Adipose tissue (tissue), 3 donors: ENCODE data around the gene KRTAP5-6. TPM values are rescaled to one million over a fixed set of nuclear protein-coding genes. Genes with fewer than 3 reads are reported as not detected.

Experiments
- H3K27ac ChIP-seq: one replicate; pipeline ENCODE4 v1.5.1; 2013; ENCODE audit warnings: low read depth, low read length
- WGBS, 3 donors: extraction: QIAGEN DNeasy Blood & Tissue Kit; methylation state at CpG; one replicate each; pipeline ENCODE4 v1.1.7; 2013; 5-methylcytosine and 5-hydroxymethylcytosine counted together
- polyA plus RNA-seq, 3 donors: library from polyadenylated mRNA; stranded (reverse); fragments of 200-250 nt; gene quantifications; one replicate each; pipeline ENCODE4 v1.2.3, GENCODE V29; 2013
- donor health status: healthy with polysubstance abuse.
- donor health status: Bipolar disorder and iron deficiency.
- donor health status: healthy.

The KRTAP5-6 gene
- polyA plus RNA-seq, 3 donors, result not detected

- H3K27ac ChIP-seq, result no peak overlapping the region
- WGBS, 3 donors, result 9 to 18% (median 16%) methylated on average over 34 to 37 of the region's 37 CpGs
Measured at GRCh38 chr11:1693327-1694063, 3.5 kb upstream of the KRTAP5-6 start.

- H3K27ac ChIP-seq, result no peak overlapping the region
- WGBS, 3 donors, result 41 to 47% (median 44%) methylated on average over 45 of the region's 45 CpGs
Measured at GRCh38 chr11:1694064-1694845, 2.7 kb upstream of the KRTAP5-6 start.

- no peak overlapping the region for H3K27ac ChIP-seq
- 88 to 95% (median 93%) methylated on average over 15 of the region's 15 CpGs for WGBS, 3 donors
Measured at GRCh38 chr11:1694846-1695547, 2.0 kb upstream of the KRTAP5-6 start.

- 94 to 100% (median 97%) methylated on average over 3 of the region's 3 CpGs for WGBS, 3 donors
- H3K27ac ChIP-seq, result no peak overlapping the region
Measured at GRCh38 chr11:1695548-1696108, 1.4 kb upstream of the KRTAP5-6 start.

GRCh38 chr11:1699771-1700170, 2.8 kb downstream of the KRTAP5-6 start:
- no peak overlapping the region for H3K27ac ChIP-seq
- 84 to 88% (median 84%) methylated on average over 5 of the region's 5 CpGs for WGBS, 3 donors

- H3K27ac ChIP-seq, result no peak overlapping the region
- WGBS, 3 donors, result 67 to 79% (median 69%) methylated on average over 10 of the region's 10 CpGs
Measured at GRCh38 chr11:1701091-1701807, 4.3 kb downstream of the KRTAP5-6 start.

GRCh38 chr11:1702506-1702905, 5.5 kb downstream of the KRTAP5-6 start:
- WGBS, 3 donors, result 88 to 95% (median 93%) methylated on average over 10 of the region's 10 CpGs
- no peak overlapping the region for H3K27ac ChIP-seq

GRCh38 chr11:1703146-1703545, 6.2 kb downstream of the KRTAP5-6 start:
- WGBS, 3 donors, result 82 to 89% (median 88%) methylated on average over 6 of the region's 6 CpGs
- H3K27ac ChIP-seq, result no peak overlapping the region

GRCh38 chr11:1705126-1706052, 8.4 kb downstream of the KRTAP5-6 start:
- 65 to 78% (median 72%) methylated on average over 15 of the region's 15 CpGs for WGBS, 3 donors
- H3K27ac ChIP-seq, result no peak overlapping the region

GRCh38 chr11:1706634-1707400, 9.8 kb downstream of the KRTAP5-6 start:
- H3K27ac ChIP-seq, result no peak overlapping the region
- WGBS, 3 donors, result 74 to 84% (median 80%) methylated on average over 17 of the region's 17 CpGs

GRCh38 chr11:1707751-1708150, 10.8 kb downstream of the KRTAP5-6 start:
- no peak overlapping the region for H3K27ac ChIP-seq
- WGBS, 3 donors, result 27 to 42% (median 41%) methylated on average over 4 of the region's 4 CpGs

- WGBS, 3 donors, result 81 to 92% (median 87%) methylated on average over 10 of the region's 10 CpGs
- no peak overlapping the region for H3K27ac ChIP-seq
Measured at GRCh38 chr11:1708716-1709115, 11.7 kb downstream of the KRTAP5-6 start.

- WGBS, 3 donors, result 78 to 87% (median 81%) methylated on average over 24 of the region's 24 CpGs
- H3K27ac ChIP-seq, result no peak overlapping the region
Measured at GRCh38 chr11:1714908-1715885, 18.2 kb downstream of the KRTAP5-6 start.

GRCh38 chr11:1717745-1718144, 20.8 kb downstream of the KRTAP5-6 start:
- 70 to 89% (median 72%) methylated on average over 8 of the region's 8 CpGs for WGBS, 3 donors
- H3K27ac ChIP-seq, result no peak overlapping the region

GRCh38 chr11:1718326-1718725, 21.3 kb downstream of the KRTAP5-6 start:
- H3K27ac ChIP-seq, result no peak overlapping the region
- 93 to 94% (median 94%) methylated on average over 15 of the region's 15 CpGs for WGBS, 3 donors
